NB4 (cell line): ENCODE measurements around the gene AHRR.

Source experiments
- DNase-seq: peaks from one replicate; pipeline ENCODE4 v3.0.0; 2010; ENCODE audit warnings: low read depth
- H3K4me3 ChIP-seq: one replicate; pipeline ENCODE4 v1.5.1; 2011; ENCODE audit warnings: mild to moderate bottlenecking, low read depth, low read length, moderate library complexity
- MYC ChIP-seq: IDR thresholded peaks from 2 replicates; pipeline ENCODE4 v1.6.1; 2011; ENCODE audit warnings: low read depth, low read length
- POLR2A ChIP-seq: IDR thresholded peaks from 2 replicates; pipeline ENCODE4 v1.6.1; 2011; ENCODE audit warnings: mild to moderate bottlenecking; ENCODE audit not compliant: insufficient read length; ENCODE audit errors: extremely low read depth
- TF ChIP-seq, protein P1 (sequence below): IDR thresholded peaks from one replicate; pipeline ENCODE4 v1.5.1; 2012; ENCODE audit warnings: low read depth, low read length
- TF ChIP-seq, protein P2 (sequence below): IDR thresholded peaks from 2 replicates; pipeline ENCODE4 v1.6.1; 2011; ENCODE audit warnings: low read depth, low read length

Gene AHRR

DNA sequence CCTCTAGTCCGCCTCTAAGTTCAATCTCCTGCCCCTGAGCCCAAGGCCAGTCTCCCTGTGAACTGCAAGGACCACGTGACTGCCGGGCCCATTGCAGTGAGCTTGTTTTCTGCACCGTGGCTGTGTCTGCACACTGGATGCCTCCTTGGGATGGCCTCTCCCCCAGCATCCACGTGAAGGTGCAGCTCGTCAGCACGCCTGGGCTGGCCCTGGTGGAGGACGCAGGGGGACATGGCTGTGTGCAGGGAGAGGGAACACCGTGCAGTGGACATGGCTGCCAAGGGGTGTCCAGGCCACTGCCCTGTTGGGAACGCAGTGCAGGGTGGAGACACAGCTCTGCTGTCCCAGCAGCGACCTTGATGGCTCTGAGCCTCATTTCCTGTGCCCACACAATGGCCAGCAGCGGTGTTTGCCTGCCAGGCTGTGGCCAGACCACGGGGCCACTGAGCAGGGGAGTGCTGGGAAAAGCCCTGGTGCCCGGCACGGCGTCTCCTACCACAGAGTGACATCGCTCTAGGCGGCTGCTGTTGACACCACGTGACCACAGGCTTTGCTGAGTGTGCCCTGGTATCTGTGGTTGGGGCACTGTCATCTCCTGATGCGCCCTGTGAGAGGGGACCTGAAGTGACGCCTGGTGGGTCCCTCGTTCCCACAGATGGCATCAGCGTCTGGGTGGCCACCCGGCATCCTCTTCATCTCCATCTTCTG is 94.6 kb downstream of the AHRR start:
- peak; percentile 58 for DNase-seq
- peak overlapping the region; percentile 85 for H3K4me3 ChIP-seq

GRCh38 chr5:416636-416960 is 95.1 kb downstream of the AHRR start:
- DNase-seq: no peak
- H3K4me3 ChIP-seq: peak overlapping the region; percentile 16
- TF ChIP-seq, protein P1, sequence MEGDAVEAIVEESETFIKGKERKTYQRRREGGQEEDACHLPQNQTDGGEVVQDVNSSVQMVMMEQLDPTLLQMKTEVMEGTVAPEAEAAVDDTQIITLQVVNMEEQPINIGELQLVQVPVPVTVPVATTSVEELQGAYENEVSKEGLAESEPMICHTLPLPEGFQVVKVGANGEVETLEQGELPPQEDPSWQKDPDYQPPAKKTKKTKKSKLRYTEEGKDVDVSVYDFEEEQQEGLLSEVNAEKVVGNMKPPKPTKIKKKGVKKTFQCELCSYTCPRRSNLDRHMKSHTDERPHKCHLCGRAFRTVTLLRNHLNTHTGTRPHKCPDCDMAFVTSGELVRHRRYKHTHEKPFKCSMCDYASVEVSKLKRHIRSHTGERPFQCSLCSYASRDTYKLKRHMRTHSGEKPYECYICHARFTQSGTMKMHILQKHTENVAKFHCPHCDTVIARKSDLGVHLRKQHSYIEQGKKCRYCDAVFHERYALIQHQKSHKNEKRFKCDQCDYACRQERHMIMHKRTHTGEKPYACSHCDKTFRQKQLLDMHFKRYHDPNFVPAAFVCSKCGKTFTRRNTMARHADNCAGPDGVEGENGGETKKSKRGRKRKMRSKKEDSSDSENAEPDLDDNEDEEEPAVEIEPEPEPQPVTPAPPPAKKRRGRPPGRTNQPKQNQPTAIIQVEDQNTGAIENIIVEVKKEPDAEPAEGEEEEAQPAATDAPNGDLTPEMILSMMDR: no peak
- TF ChIP-seq POLR2A (no peak), MYC (no peak)
- TF ChIP-seq, protein P2, sequence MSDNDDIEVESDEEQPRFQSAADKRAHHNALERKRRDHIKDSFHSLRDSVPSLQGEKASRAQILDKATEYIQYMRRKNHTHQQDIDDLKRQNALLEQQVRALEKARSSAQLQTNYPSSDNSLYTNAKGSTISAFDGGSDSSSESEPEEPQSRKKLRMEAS: no peak

More for the DNA sequence above, 94.6 kb downstream of the AHRR start:
- TF ChIP-seq, protein P2: peak; percentile 70
- TF ChIP-seq, protein P1: no peak
- no peak for TF ChIP-seq MYC
- peak; percentile 10 for TF ChIP-seq POLR2A

DNA sequence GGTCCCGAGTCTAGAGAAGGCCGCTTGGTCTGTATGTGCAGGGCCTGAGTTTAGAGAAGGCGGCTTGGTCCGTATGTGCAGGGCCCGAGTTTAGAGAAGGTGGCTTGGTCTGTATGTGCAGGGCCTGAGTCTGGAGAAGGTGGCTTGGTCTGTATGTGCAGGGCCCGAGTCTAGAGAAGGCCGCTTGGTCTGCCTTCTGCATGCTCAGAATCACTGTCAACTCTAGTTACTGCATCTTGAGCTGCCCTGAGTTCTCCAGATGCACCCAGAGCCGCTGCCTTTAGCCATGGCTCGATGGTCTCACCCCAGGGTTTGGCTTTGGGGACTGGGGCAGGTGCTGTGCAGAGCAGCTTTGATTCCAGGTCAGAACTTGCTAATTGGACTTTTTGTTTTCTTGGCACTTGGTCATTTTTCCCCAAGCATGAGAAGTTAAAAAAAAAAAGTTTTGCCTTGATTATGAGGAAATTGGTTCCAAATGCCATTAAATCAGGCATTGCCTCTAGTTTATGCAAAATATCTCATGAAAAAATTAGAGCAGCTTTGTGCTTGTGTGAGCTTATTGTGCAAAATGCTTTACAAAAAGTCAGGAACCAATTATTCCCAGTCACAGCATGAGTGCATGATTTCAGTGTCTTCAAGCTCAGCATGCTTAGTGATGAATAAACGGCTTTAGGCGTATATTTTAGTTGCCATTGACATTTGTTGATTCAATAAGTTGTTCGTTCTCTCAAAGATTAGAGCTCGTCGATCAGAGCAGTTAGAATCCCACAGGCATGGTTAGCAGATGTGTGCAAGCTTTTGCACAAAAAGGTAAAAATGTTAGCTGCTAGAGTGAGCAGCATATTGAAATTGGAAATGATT is 96.0 kb downstream of the AHRR start:
- DNase-seq: no peak
- H3K4me3 ChIP-seq: peak overlapping the region; percentile 6
- TF ChIP-seq, protein P1: no peak
- no peak for TF ChIP-seq POLR2A
- TF ChIP-seq, protein P2: no peak
- TF ChIP-seq MYC: no peak

DNA sequence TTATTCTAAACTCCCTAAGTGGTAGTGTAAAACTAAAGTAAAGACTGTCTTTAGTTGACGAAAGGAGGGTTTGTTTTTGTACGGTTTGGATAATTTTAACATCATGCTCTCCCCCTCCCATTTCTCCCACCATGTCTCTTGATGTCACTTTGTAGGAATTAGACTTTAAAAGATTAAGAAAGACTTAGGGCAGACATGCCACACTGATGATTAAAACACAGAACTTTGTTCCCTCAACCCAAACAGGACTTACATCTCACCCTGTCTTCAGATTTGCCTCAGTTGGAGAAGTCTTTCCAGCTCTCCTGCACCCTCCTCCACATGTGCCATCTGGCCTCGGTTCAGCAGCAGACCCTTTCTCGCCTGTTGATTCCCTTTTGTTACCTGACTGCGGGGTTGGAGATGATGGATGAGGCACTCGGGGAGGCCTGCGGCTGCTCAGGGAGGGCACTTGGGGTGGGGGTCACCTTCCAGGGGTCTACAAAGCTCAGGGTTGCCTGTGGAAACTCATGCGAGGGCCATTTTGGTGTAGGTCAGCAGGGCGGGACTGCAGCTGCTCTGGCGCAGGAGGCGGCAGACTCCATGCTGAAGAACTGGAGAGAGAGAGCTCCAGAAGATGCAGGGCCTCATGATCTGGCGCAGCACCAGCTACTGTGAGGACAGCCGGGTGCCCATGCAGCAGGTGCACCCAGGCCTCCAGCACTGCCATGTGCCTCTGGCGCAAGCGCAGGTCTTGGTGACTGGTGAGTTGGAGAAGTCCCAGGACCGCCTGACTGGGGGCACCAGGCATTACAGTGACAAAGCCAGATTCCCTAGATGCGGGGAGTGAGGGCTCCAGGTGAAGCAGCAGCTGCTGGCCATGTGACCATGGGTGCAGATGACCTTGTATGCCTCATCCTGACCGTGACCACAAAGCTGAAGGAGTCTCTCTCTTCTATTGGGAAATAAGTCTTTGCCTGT is 96.9 kb downstream of the AHRR start:
- H3K4me3 ChIP-seq: no peak overlapping the region
- DNase-seq: peak; percentile 89
- TF ChIP-seq, protein P1: no peak
- peak; percentile 94 for TF ChIP-seq MYC
- TF ChIP-seq POLR2A: no peak
- TF ChIP-seq, protein P2: peak; percentile 97

GRCh38 chr5:419970-420369 is 98.5 kb downstream of the AHRR start:
- TF ChIP-seq, protein P2: no peak
- TF ChIP-seq MYC (no peak), POLR2A (no peak)
- TF ChIP-seq, protein P1: no peak

More at GRCh38 chr5:419970-420369, 98.5 kb downstream of the AHRR start:
- H3K4me3 ChIP-seq: no peak overlapping the region
- DNase-seq: no peak
